NCI-H524 treated with DMSO at 0.1 percent for 48 hours (cell line): ENCODE data around the gene ANKS1B.

Experiments used
- DNase-seq: peaks from one replicate; lab custom pipeline; 2025; lab: John Stamatoyannopoulos, UW

Gene ANKS1B

GRCh38 chr12:98819071-98819470, 1165.7 kb downstream of the ANKS1B start:
- DNase-seq = no peak

DNA sequence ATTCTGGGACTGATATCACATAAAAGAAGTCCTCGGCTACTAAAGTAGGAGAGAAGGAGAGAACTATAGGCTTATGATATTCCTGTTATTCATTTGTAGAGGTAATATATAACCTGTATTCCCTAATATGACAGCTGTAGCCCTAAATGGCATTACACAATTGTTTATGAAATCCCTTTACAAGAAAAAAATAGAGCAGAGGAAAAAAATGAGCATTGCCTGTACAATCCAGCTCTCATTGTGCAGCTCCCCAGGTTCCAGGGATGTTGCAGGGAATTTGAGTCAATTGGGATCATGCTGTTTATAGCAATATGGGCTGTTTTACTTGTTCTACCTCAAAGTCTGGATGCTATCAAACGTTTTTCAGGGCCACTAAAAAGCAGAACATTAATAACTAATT, 1166.5 kb downstream of the ANKS1B start:
- DNase-seq = no peak

- no peak for DNase-seq
These were observed 1167.0 kb downstream of the ANKS1B start for GRCh38 chr12:98817742-98818141.

- no peak for DNase-seq
These were observed 1168.0 kb downstream of the ANKS1B start for GRCh38 chr12:98816720-98817119.

- no peak for DNase-seq
These were observed 1170.5 kb downstream of the ANKS1B start for GRCh38 chr12:98814254-98814653.

GRCh38 chr12:98812225-98812624, 1172.5 kb downstream of the ANKS1B start:
- no peak for DNase-seq

GRCh38 chr12:98808243-98808875, 1176.4 kb downstream of the ANKS1B start:
- DNase-seq = no peak

GRCh38 chr12:98807187-98807586, 1177.5 kb downstream of the ANKS1B start:
- DNase-seq = no peak

DNA sequence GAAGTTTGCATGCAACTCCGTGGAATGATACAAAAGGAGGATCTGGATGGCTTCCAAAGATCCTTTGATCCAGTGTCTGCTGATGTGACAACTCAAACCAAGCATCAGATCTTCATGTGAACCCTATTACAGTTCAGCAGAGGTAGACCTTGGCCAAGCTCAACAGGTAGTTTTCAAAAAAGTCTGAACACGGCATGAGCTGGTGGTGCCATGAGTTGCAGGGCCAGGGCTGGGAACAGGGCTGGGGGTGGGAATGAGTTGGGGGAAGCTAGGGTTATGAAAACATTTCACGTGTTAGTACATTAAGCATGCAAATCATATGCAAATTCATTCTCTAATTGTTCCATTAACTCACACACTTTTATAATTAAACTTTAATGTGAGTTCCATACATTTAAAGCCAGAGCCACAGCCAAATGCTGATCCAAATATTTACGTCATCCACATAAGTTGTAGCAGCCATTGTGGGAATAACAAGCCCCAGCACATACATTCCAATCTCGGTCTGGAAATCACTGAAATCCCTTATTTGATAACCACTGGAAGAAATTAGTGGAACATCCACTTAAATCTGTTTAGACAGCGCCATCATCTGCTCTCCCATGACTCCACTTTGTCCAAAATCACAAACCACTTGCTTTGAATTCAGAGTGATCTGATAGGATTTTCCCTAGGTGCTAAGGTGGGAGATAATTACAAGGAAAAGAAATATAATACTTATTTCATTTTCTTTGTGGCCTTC, 1181.1 kb downstream of the ANKS1B start:
- no peak for DNase-seq

DNA sequence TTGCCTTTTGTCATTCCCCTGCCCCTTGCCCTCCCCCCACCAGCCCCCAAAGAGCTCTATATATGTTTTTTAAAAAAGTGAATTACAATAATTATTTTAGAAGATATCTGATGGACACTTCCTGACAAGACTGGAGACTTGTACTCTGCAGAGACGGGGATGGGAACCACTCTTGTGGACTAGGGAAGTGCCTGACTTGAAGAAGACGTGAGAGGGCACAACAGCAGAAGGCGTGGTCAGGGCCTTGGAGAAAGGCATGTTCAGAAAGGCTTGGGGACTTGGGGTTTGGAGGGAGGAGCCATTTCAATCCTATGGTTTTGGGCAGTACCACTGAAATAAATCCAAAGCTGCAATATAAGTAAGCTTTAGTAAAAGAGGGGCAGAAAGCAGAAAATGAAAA, 1184.9 kb downstream of the ANKS1B start:
- DNase-seq = no peak

GRCh38 chr12:98799146-98799810, 1185.5 kb downstream of the ANKS1B start:
- no peak for DNase-seq

GRCh38 chr12:98797200-98797599, 1187.5 kb downstream of the ANKS1B start:
- DNase-seq = no peak

DNA sequence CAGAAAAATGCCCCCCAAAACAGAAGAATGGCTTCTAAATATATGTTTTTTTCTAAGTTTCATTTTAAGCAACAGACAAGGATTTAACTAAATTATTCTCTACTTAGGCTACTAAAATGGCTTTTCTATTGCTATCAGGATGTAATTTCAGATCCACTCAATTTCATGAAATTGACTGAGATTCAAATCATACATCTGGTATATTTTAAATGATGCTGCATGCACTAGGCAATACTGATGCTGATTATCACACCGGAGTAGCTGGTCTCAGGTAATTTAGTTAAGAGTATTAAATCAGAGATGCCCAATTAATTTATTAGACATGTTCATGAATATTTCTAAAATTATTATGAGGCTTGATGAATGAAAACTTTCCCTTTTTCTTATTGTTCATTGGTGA, 1188.0 kb downstream of the ANKS1B start:
- DNase-seq = no peak

DNA sequence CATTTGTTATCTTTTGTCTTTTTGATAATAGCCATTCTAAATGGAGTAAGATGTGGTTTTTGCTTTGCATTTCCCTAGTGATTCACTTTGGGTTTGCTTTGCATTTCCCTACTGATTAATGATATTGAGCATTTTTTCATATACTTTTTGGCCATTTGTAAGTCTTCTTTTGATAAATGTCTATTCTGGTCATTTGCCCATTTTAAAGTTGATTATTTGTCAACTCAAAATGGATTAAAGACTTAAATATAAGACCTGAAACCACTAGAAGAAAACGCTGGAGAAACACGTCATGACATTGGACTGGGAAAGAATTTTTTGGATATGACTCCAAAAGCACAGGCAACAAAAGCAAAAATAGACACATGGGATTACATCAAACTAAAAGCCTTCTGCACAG, 1191.6 kb downstream of the ANKS1B start:
- DNase-seq = no peak

GRCh38 chr12:98791406-98791805, 1193.3 kb downstream of the ANKS1B start:
- DNase-seq = no peak

- no peak for DNase-seq
These were observed 1196.3 kb downstream of the ANKS1B start for GRCh38 chr12:98788396-98788795.

- no peak for DNase-seq
These were observed 1198.1 kb downstream of the ANKS1B start for GRCh38 chr12:98786653-98787052.

DNA sequence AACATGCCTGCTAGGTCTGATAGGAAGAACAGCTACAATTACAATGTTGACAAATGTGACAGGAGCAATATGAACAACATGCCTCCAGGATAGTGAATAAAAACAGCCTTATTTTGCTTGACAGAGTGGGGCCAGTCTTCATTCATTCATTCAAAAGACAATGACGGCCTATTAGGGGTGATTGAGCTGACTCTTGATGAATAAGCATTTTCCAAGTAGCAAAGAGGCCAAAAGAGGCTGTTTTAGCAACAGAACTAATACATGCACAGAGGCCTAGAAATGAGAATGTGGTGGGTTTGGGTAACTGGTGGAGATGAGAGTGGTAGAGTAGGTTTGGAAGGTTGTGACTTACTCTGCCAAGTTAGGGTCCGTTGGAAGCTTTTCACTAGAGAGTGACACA, 1201.3 kb downstream of the ANKS1B start:
- DNase-seq = no peak

DNA sequence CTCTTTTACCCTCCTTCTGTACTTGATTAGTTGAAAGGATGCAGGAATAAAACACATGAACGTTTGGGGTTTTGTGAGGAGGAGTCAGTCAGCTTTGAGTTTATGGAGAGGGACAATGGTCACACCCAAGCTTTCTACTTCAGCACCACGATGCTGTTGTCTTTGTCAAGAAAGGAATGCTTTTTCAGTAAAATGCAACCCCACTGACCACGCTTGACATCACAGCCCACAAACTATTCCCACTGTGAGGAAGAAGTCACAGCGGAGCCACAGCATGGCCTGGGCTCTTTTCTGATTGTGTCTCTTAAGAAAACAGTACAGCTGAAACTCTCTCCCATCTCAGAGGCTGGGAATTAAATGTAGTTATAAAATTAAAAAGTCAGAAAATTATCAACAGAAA, 1204.5 kb downstream of the ANKS1B start:
- DNase-seq = no peak

GRCh38 chr12:98772818-98773217, 1211.9 kb downstream of the ANKS1B start:
- no peak for DNase-seq

GRCh38 chr12:98771811-98772752, 1212.7 kb downstream of the ANKS1B start:
- no peak for DNase-seq

DNA sequence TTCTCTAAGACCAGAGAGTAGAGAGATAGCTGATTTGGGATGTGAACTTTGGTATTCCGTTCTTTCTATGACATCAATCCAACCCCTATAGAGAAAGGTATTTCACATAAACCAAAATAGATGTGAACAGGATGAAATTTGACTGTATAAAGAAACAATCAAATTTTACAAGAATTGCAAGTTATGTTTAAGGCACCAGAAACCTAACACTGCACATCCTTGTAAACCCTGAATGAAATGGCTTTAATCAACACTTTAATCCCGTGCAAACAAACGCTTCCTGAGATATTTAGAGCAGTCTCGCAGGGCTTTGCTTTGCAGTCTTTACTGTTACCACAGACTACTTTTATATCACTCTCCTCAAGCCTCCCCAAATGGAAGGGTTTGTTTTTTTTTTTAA, 1214.5 kb downstream of the ANKS1B start:
- no peak for DNase-seq
